CD1c-positive myeloid dendritic cell (primary cell): ENCODE data around the gene NOTCH3.

Source experiments
- DNase-seq: peaks from one replicate; pipeline ENCODE4 v3.0.0-alpha.2; 2016; ENCODE audit errors: extremely low spot score

The NOTCH3 gene

GRCh38 chr19:15200553-15201364, at the start of gene NOTCH3:
Gene NOTCH3 (minus strand): TSS chr19:15200995. CDS start chr19:15200905, 90 bp downstream.
- no peak for DNase-seq

- no peak for DNase-seq
These were observed 49.8 kb upstream of the NOTCH3 start for GRCh38 chr19:15250640-15250993.

GRCh38 chr19:15249972-15250639, 49.3 kb upstream of the NOTCH3 start:
- no peak for DNase-seq

GRCh38 chr19:15249528-15249874, 48.7 kb upstream of the NOTCH3 start:
- no peak for DNase-seq

GRCh38 chr19:15248648-15249527, 48.1 kb upstream of the NOTCH3 start:
- no peak for DNase-seq

- DNase-seq: no peak
These were observed 47.3 kb upstream of the NOTCH3 start for GRCh38 chr19:15248106-15248505.

- DNase-seq: no peak
These were observed 46.6 kb upstream of the NOTCH3 start for GRCh38 chr19:15247107-15248014.

- DNase-seq: no peak
These were observed 45.3 kb upstream of the NOTCH3 start for GRCh38 chr19:15246198-15246481.

- DNase-seq: no peak
These were observed 44.8 kb upstream of the NOTCH3 start for GRCh38 chr19:15245370-15246197.

GRCh38 chr19:15244808-15245207, 44.0 kb upstream of the NOTCH3 start:
- no peak for DNase-seq

- DNase-seq: no peak
These were observed 43.5 kb upstream of the NOTCH3 start for GRCh38 chr19:15244106-15244803.

- DNase-seq: no peak
These were observed 42.6 kb upstream of the NOTCH3 start for GRCh38 chr19:15243236-15243957.

- DNase-seq: no peak
These were observed 40.6 kb upstream of the NOTCH3 start for GRCh38 chr19:15241259-15241910.

- no peak for DNase-seq
These were observed 39.7 kb upstream of the NOTCH3 start for GRCh38 chr19:15240515-15240914.

GRCh38 chr19:15239337-15239949, 38.6 kb upstream of the NOTCH3 start:
- DNase-seq: no peak

GRCh38 chr19:15238639-15239155, 37.9 kb upstream of the NOTCH3 start:
- no peak for DNase-seq

- no peak for DNase-seq
These were observed 37.2 kb upstream of the NOTCH3 start for GRCh38 chr19:15237759-15238638.
